ENCODE results near the gene MBD6.

DNA sequence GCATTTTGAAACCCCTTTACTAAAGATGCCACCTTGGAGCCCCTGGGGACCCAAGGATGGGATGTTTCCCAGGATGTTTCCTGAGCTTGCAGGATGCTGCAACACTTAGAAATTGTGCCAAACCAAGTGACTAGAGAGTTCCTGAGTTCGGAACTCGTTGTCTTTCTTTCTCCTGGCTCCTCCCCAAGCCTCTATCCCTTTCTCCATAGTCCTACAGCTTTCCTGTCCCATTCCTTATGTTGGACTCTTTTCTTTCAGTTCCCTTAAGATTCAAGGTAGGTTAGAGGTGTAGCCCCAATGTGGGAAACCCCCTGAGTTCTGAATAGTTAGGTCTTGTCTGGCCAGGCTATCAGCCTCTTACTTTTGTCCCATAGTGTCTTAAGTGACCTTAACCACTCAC is 25.9 kb downstream of the MBD6 start:
- TF ChIP-seq, protein P1, sequence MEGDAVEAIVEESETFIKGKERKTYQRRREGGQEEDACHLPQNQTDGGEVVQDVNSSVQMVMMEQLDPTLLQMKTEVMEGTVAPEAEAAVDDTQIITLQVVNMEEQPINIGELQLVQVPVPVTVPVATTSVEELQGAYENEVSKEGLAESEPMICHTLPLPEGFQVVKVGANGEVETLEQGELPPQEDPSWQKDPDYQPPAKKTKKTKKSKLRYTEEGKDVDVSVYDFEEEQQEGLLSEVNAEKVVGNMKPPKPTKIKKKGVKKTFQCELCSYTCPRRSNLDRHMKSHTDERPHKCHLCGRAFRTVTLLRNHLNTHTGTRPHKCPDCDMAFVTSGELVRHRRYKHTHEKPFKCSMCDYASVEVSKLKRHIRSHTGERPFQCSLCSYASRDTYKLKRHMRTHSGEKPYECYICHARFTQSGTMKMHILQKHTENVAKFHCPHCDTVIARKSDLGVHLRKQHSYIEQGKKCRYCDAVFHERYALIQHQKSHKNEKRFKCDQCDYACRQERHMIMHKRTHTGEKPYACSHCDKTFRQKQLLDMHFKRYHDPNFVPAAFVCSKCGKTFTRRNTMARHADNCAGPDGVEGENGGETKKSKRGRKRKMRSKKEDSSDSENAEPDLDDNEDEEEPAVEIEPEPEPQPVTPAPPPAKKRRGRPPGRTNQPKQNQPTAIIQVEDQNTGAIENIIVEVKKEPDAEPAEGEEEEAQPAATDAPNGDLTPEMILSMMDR (IDR thresholded peaks at IDR 0.05), result no peak
- no peak for TF ChIP-seq POLR2A (IDR thresholded peaks at IDR 0.05)
- no peak for TF ChIP-seq POLR2AphosphoS5 (IDR thresholded peaks at IDR 0.05)
- no peak for TF ChIP-seq EP300 (IDR thresholded peaks at IDR 0.05)

Measured in upper lobe of left lung (tissue), 4 donors.